GM13977 (cell line): ENCODE data around the gene RUNDC3A.

Experiments
- DNase-seq: peaks from one replicate; pipeline ENCODE4 v3.0.0; 2012; ENCODE audit warnings: low spot score
- CTCF ChIP-seq: IDR thresholded peaks from 2 replicates; pipeline ENCODE4 v1.5.1; 2012; ENCODE audit warnings: mild to moderate bottlenecking, control low read depth; ENCODE audit not compliant: insufficient read depth; ENCODE audit errors: extremely low read depth, missing control alignments
- in situ Hi-C: fragments of 300-500 bp; cut with MboI; formaldehyde crosslinking; loops from one replicate; pipeline ENCODE4 v1.12.0; 2022; ENCODE audit warnings: low sequenced_read_pairs, low pct_unique_long_range_greater_than_20kb, mixed read lengths, inconsistent platforms; ENCODE audit not compliant: unreplicated experiment

Gene RUNDC3A

GRCh38 chr17:44283344-44284023 lies 24.9 kb upstream of the RUNDC3A start:
- TF ChIP-seq CTCF: no peak
- in situ Hi-C loops: no loop called here
- DNase-seq: no peak

- no peak for TF ChIP-seq CTCF
- in situ Hi-C loops: no loop called here
- DNase-seq: no peak
Measured at GRCh38 chr17:44284024-44284400, 24.4 kb upstream of the RUNDC3A start.

DNA sequence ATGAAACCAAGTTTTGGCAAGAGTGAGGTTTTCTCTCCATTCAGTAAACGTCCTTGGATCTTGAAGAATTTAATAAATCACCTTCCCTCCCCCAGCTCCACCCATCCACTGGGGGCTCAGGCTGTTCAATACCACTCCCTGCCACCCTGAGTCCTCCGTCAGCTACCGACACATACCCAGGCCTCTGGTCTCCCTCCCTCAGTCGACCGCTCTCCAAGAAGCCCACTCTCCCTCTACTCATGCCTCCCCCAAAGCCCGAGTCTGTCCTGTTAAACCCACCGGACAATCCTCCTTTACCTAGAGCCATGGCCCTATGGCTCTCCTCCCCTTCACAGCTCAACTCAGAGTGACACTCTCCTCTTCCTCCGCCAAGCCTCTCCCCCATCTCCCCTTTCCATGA lies 20.8 kb upstream of the RUNDC3A start:
- no peak for DNase-seq
- no peak for TF ChIP-seq CTCF
- in situ Hi-C loops: no loop called here

- peak; percentile 39 for DNase-seq
- TF ChIP-seq CTCF: no peak
- in situ Hi-C loops: no loop called here
Measured at GRCh38 chr17:44293509-44294226, 14.7 kb upstream of the RUNDC3A start.

- TF ChIP-seq CTCF: no peak
- DNase-seq: no peak
- in situ Hi-C loops: no loop called here
Measured at GRCh38 chr17:44297975-44298374, 10.4 kb upstream of the RUNDC3A start.

DNA sequence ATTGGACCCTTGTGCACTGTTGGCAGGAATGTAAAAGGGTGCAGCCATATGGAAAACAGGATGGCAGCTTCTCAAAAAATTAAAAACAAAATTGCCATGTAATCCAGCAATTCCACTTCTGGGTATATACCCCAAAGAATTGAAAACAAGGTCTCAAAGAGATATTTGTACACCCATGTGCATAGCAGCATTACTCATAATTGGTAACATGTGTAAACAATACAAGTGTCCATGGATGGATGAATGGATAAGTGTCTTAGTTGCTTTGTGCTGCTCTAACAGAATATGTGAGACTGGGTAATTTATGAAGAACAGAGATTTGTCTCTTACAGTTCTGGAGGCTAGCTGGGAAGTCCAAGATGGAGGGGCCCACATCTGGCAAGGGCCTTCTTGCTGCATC lies 3.8 kb upstream of the RUNDC3A start:
- no peak for TF ChIP-seq CTCF
- DNase-seq: no peak
- in situ Hi-C loops: no loop called here
